DND-41 (cell line): ENCODE data around the gene HRH1.

Experiments used
- EZH2 ChIP-seq: IDR thresholded peaks from 3 replicates; pipeline ENCODE4 v1.6.1; 2012; ENCODE audit warnings: borderline replicate concordance, low read depth, mild to moderate bottlenecking, moderate library complexity, low read length, inconsistent platforms; ENCODE audit not compliant: severe bottlenecking
- TF ChIP-seq, protein P1 (sequence below): IDR thresholded peaks from 2 replicates; pipeline ENCODE4 v1.5.1; 2012; ENCODE audit warnings: borderline replicate concordance, low read length, moderate library complexity, mild to moderate bottlenecking; ENCODE audit not compliant: poor library complexity, severe bottlenecking; ENCODE audit errors: extremely low read depth

- TF ChIP-seq, protein P1, sequence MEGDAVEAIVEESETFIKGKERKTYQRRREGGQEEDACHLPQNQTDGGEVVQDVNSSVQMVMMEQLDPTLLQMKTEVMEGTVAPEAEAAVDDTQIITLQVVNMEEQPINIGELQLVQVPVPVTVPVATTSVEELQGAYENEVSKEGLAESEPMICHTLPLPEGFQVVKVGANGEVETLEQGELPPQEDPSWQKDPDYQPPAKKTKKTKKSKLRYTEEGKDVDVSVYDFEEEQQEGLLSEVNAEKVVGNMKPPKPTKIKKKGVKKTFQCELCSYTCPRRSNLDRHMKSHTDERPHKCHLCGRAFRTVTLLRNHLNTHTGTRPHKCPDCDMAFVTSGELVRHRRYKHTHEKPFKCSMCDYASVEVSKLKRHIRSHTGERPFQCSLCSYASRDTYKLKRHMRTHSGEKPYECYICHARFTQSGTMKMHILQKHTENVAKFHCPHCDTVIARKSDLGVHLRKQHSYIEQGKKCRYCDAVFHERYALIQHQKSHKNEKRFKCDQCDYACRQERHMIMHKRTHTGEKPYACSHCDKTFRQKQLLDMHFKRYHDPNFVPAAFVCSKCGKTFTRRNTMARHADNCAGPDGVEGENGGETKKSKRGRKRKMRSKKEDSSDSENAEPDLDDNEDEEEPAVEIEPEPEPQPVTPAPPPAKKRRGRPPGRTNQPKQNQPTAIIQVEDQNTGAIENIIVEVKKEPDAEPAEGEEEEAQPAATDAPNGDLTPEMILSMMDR = no peak
- TF ChIP-seq EZH2 = no peak
Measured at GRCh38 chr3:11120091-11120805, 34.0 kb upstream of the HRH1 start.
